Suppressor macrophage (primary cell): ENCODE data around the gene CASKIN1.
"Not testable (repeated sequence)": the region's sequence is repeated elsewhere in the genome, so short reads cannot be mapped to it uniquely, and the experiment has no call there.

ENCODE experiments used
- DNase-seq, 4 experiments: peaks; one replicate each; pipeline ENCODE4 v3.0.0-alpha.2; 2020 to 2022

The CASKIN1 gene

GRCh38 chr16:2155091-2155950 lies 41.1 kb downstream of the CASKIN1 start, which contains the start of gene TRAF7:
TRAF7 (plus strand) TSS chr16:2155782; CDS start chr16:2163921, 8,139 bp downstream.
- peak; percentile 99 to 100 (median 100) for DNase-seq

- DNase-seq = peak; percentile 22 to 49 (median 25)
Observed at GRCh38 chr16:2154533-2155090, 41.8 kb downstream of the CASKIN1 start.

GRCh38 chr16:2152695-2153506 lies 43.5 kb downstream of the CASKIN1 start:
- DNase-seq = no peak

- DNase-seq = no peak
Observed at GRCh38 chr16:2151188-2152091, 45.0 kb downstream of the CASKIN1 start.

GRCh38 chr16:2150418-2151187 lies 45.8 kb downstream of the CASKIN1 start:
- DNase-seq = no peak

GRCh38 chr16:2149630-2150417 lies 46.6 kb downstream of the CASKIN1 start:
- DNase-seq = no peak

GRCh38 chr16:2148714-2149629 lies 47.4 kb downstream of the CASKIN1 start:
- peak in 1 of 4 experiments; percentile 38 for DNase-seq

- DNase-seq = peak; percentile 48 to 82 (median 67)
Observed at GRCh38 chr16:2147981-2148671, 48.3 kb downstream of the CASKIN1 start, which contains the start of gene RAB26. RAB26 (plus strand) TSS chr16:2148625; CDS start chr16:2148784, 159 bp downstream.

- no peak for DNase-seq
Observed at GRCh38 chr16:2147378-2147777, 49.0 kb downstream of the CASKIN1 start.

GRCh38 chr16:2145843-2146242 lies 50.6 kb downstream of the CASKIN1 start:
- DNase-seq = no peak

- no peak for DNase-seq
Observed at GRCh38 chr16:2143878-2144485, 52.4 kb downstream of the CASKIN1 start.

- DNase-seq = no peak
Observed at GRCh38 chr16:2142942-2143877, 53.2 kb downstream of the CASKIN1 start.

- peak; percentile 93 to 96 (median 95) for DNase-seq
Observed at GRCh38 chr16:2135770-2136490, 60.5 kb downstream of the CASKIN1 start, which contains the start of gene PKD1. PKD1 (minus strand) TSS chr16:2135898; CDS start chr16:2135689, 209 bp downstream.

GRCh38 chr16:2135071-2135470 lies 61.3 kb downstream of the CASKIN1 start:
- peak in 1 of 4 experiments; percentile 61 for DNase-seq

GRCh38 chr16:2133797-2134196 lies 62.6 kb downstream of the CASKIN1 start:
- DNase-seq = not testable (repeated sequence)
